Subcutaneous adipose tissue (tissue), 4 donors: Measurements from ENCODE around the gene CENPE. TPM values are rescaled to one million over a fixed set of nuclear protein-coding genes. Genes with fewer than 3 reads are reported as not detected.

ENCODE experiments used
- CTCF ChIP-seq: fragments of 450-650 bp; IDR thresholded peaks from one replicate; pipeline ENCODE4 v1.5.1; 2016; ENCODE audit warnings: low read depth, mild to moderate bottlenecking, control low read depth, antibody characterized with exemption, moderate library complexity
- total RNA-seq, 4 donors: library from RNA; depleted of rRNA; stranded (reverse); fragments of >200 nt; gene quantifications; one replicate each; pipeline ENCODE4 v1.1.0, GENCODE V29; 2016

The CENPE gene
- total RNA-seq, 4 donors from 2014 or later, result 0.94 to 3.1 (median 2.4) TPM

GRCh38 chr4:103150677-103151076, 47.5 kb downstream of the CENPE start:
- no peak for TF ChIP-seq CTCF

- no peak for TF ChIP-seq CTCF
These were observed 53.2 kb downstream of the CENPE start for GRCh38 chr4:103144926-103145325.

GRCh38 chr4:103137446-103137827, 60.7 kb downstream of the CENPE start:
- TF ChIP-seq CTCF, result no peak

- TF ChIP-seq CTCF, result no peak
These were observed 61.3 kb downstream of the CENPE start for GRCh38 chr4:103136671-103137445.

GRCh38 chr4:103129174-103129573, 69.0 kb downstream of the CENPE start:
- no peak for TF ChIP-seq CTCF

- no peak for TF ChIP-seq CTCF
These were observed 72.0 kb downstream of the CENPE start for GRCh38 chr4:103126126-103126525.

- TF ChIP-seq CTCF, result no peak
These were observed 75.0 kb downstream of the CENPE start for GRCh38 chr4:103123114-103123513.
